ENCODE measurements around the gene COL5A1.
"Not testable (repeated sequence)": the region's sequence is repeated elsewhere in the genome, so short reads cannot be mapped to it uniquely, and the experiment has no call there.

COL5A1 gene

GRCh38 chr9:134710271-134710540 lies 68.6 kb downstream of the COL5A1 start:
- DNase-seq (ENCODE audit: low spot score), result no peak

- DNase-seq (ENCODE audit: low spot score), result no peak
Measured at GRCh38 chr9:134710901-134711300, 69.3 kb downstream of the COL5A1 start.

GRCh38 chr9:134712243-134712642 lies 70.6 kb downstream of the COL5A1 start:
- DNase-seq (ENCODE audit: low spot score), result no peak

GRCh38 chr9:134712926-134713325 lies 71.3 kb downstream of the COL5A1 start:
- no peak for DNase-seq (ENCODE audit: low spot score)

GRCh38 chr9:134715536-134715935 lies 73.9 kb downstream of the COL5A1 start:
- not testable (repeated sequence) for DNase-seq (ENCODE audit: low spot score)

GRCh38 chr9:134716067-134716466 lies 74.5 kb downstream of the COL5A1 start:
- DNase-seq (ENCODE audit: low spot score), result no peak

GRCh38 chr9:134717056-134717455 lies 75.5 kb downstream of the COL5A1 start:
- DNase-seq (ENCODE audit: low spot score), result no peak

GRCh38 chr9:134717924-134718645 lies 76.5 kb downstream of the COL5A1 start:
- no peak for DNase-seq (ENCODE audit: low spot score)

GRCh38 chr9:134719331-134719730 lies 77.7 kb downstream of the COL5A1 start:
- no peak for DNase-seq (ENCODE audit: low spot score)

- DNase-seq (ENCODE audit: low spot score), result no peak
Measured at GRCh38 chr9:134720136-134720753, 78.6 kb downstream of the COL5A1 start.

GRCh38 chr9:134720796-134721195 lies 79.2 kb downstream of the COL5A1 start:
- DNase-seq (ENCODE audit: low spot score), result no peak

GRCh38 chr9:134721344-134721743 lies 79.7 kb downstream of the COL5A1 start:
- DNase-seq (ENCODE audit: low spot score), result no peak

GRCh38 chr9:134722120-134722701 lies 80.6 kb downstream of the COL5A1 start:
- DNase-seq (ENCODE audit: low spot score), result no peak

- no peak for DNase-seq (ENCODE audit: low spot score)
Measured at GRCh38 chr9:134723037-134723436, 81.4 kb downstream of the COL5A1 start.

- no peak for DNase-seq (ENCODE audit: low spot score)
Measured at GRCh38 chr9:134723491-134724190, 82.0 kb downstream of the COL5A1 start.

GRCh38 chr9:134724202-134724911 lies 82.8 kb downstream of the COL5A1 start:
- DNase-seq (ENCODE audit: low spot score), result peak; percentile 65

GRCh38 chr9:134724912-134725604 lies 83.5 kb downstream of the COL5A1 start:
- no peak for DNase-seq (ENCODE audit: low spot score)

GRCh38 chr9:134725605-134725940 lies 84.0 kb downstream of the COL5A1 start:
- DNase-seq (ENCODE audit: low spot score), result no peak

- no peak for DNase-seq (ENCODE audit: low spot score)
Measured at GRCh38 chr9:134726026-134726721, 84.6 kb downstream of the COL5A1 start.

GRCh38 chr9:134726722-134727034 lies 85.1 kb downstream of the COL5A1 start:
- no peak for DNase-seq (ENCODE audit: low spot score)

GRCh38 chr9:134728021-134728795 lies 86.6 kb downstream of the COL5A1 start:
- no peak for DNase-seq (ENCODE audit: low spot score)

Measured in AG08396 (cell line).